Urinary bladder (tissue), 4 donors: ENCODE data around the gene ADGRL4. TPM values are rescaled to one million over a fixed set of nuclear protein-coding genes. Genes with fewer than 3 reads are reported as not detected.
"Not testable (repeated sequence)": the region's sequence is repeated elsewhere in the genome, so short reads cannot be mapped to it uniquely, and the experiment has no call there.

Experiments
- DNase-seq: peaks from one replicate; pipeline ENCODE4 v3.0.0-alpha.2; 2015; ENCODE audit errors: extremely low spot score
- H3K27ac ChIP-seq: one replicate; pipeline ENCODE4 v1.5.1; 2013; ENCODE audit warnings: low read depth, mild to moderate bottlenecking, moderate library complexity
- H3K36me3 ChIP-seq: one replicate; pipeline ENCODE4 v1.6.1; 2013; ENCODE audit warnings: mild to moderate bottlenecking, moderate library complexity; ENCODE audit not compliant: insufficient read depth
- H3K4me1 ChIP-seq: one replicate; pipeline ENCODE4 v1.6.1; 2013; ENCODE audit warnings: mild to moderate bottlenecking, moderate library complexity; ENCODE audit not compliant: insufficient read depth
- H3K4me3 ChIP-seq: one replicate; pipeline ENCODE4 v1.5.1; 2013; ENCODE audit warnings: low read depth, low read length
- WGBS: extraction: QIAGEN DNeasy Blood & Tissue Kit; methylation state at CpG from one replicate; pipeline ENCODE4 v1.1.7; 2013; 5-methylcytosine and 5-hydroxymethylcytosine counted together
- polyA plus RNA-seq: library from polyadenylated mRNA; stranded (reverse); fragments of 200-250 nt; gene quantifications from one replicate; pipeline ENCODE4 v1.2.3, GENCODE V29; 2013
- total RNA-seq: library from RNA; depleted of rRNA; stranded (reverse); fragments of >200 nt; gene quantifications from one replicate; pipeline ENCODE4 v1.2.3, GENCODE V29; 2014
- donor health status: healthy with polysubstance abuse.
- donor health status: healthy.

ADGRL4 gene
- total and polyA plus RNA-seq, 2 donors = 23.9 to 28.9 TPM

- Histone ChIP-seq H3K27ac (no peak overlapping the region), H3K4me3 (no peak overlapping the region), H3K36me3 (no peaks in the 10 kb centered on the region), H3K4me1 (no peaks in the 10 kb centered on the region)
- no peak for DNase-seq
- 75% methylated on average over 2 of the region's 2 CpGs for WGBS
Measured at GRCh38 chr1:78894811-78895210, 111.7 kb downstream of the ADGRL4 start.

GRCh38 chr1:78892260-78892840 is 114.2 kb downstream of the ADGRL4 start:
- Histone ChIP-seq H3K4me1 (no peaks in the 10 kb centered on the region), H3K36me3 (no peaks in the 10 kb centered on the region), H3K27ac (no peak overlapping the region), H3K4me3 (no peak overlapping the region)
- DNase-seq = no peak
- WGBS = 91% methylated on average over 3 of the region's 3 CpGs

- Histone ChIP-seq H3K4me1 (no peaks in the 10 kb centered on the region), H3K4me3 (no peak overlapping the region), H3K36me3 (no peaks in the 10 kb centered on the region), H3K27ac (no peak overlapping the region)
- DNase-seq = no peak
- 97% methylated on average over 2 of the region's 2 CpGs for WGBS
Measured at GRCh38 chr1:78887458-78887857, 119.1 kb downstream of the ADGRL4 start.

GRCh38 chr1:78884685-78885452 is 121.7 kb downstream of the ADGRL4 start:
- WGBS = 40% methylated on average over 6 of the region's 6 CpGs
- DNase-seq = no peak
- Histone ChIP-seq H3K36me3 (no peaks in the 10 kb centered on the region), H3K4me3 (no peak overlapping the region), H3K4me1 (no peaks in the 10 kb centered on the region), H3K27ac (no peak overlapping the region)

- no peak overlapping the region for H3K27ac ChIP-seq
- WGBS = 92% methylated on average over 5 of the region's 5 CpGs
- H3K4me1 ChIP-seq = no peaks in the 10 kb centered on the region
- no peaks in the 10 kb centered on the region for H3K36me3 ChIP-seq
- H3K4me3 ChIP-seq = no peak overlapping the region
- no peak for DNase-seq
Measured at GRCh38 chr1:78880223-78880622, 126.3 kb downstream of the ADGRL4 start.

DNA sequence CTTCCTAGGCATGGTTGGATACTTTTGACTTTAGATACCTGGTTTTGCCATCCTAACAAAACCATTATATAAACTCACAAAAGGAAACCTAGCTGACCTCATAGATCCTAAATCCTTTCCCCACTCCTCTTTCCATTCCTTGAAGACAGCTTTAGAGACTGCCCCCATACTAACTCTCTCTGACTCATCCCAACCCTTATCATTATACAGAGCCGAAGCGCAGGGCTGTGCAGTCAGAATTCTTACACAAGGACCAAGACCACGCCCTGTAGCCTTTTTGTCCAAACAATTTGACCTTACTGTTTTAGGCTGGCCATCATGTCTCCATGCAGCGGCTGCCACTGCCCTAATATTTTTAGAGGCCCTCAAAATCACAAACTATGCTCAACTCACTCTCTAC is 130.5 kb downstream of the ADGRL4 start:
- not testable (repeated sequence) for H3K4me1 ChIP-seq, H3K4me3 ChIP-seq, H3K36me3 ChIP-seq, DNase-seq, H3K27ac ChIP-seq
- WGBS = 89% methylated on average over 4 of the region's 4 CpGs

GRCh38 chr1:78872801-78873200 is 133.7 kb downstream of the ADGRL4 start:
- not testable (repeated sequence) for H3K36me3 ChIP-seq, H3K4me3 ChIP-seq, DNase-seq, H3K27ac ChIP-seq, H3K4me1 ChIP-seq
- 74% methylated on average over 4 of the region's 4 CpGs for WGBS

DNA sequence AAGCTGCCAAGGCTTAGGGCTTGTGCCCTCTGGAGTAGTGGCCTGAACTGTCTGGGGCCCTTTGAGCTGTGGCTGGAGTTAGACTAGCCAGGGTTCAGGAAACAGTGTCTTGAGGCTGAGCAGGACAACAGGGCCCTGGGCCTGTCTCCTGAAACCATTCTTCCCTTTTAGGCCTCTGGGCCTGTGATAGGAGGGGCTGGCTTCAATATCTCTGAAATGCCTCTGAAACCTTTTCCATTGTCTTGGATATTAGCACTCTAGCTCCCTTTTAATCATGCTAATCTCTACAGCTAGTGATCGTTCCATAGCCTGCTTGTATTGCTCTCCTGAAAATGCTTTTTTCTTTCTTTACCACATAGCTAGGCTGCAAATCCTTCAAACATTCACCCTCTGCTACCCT is 135.3 kb downstream of the ADGRL4 start:
- WGBS = 99% methylated on average over 1 of the region's 1 CpG
- Histone ChIP-seq H3K27ac (no peak overlapping the region), H3K4me3 (no peak overlapping the region), H3K4me1 (no peaks in the 10 kb centered on the region), H3K36me3 (no peaks in the 10 kb centered on the region)
- no peak for DNase-seq

DNA sequence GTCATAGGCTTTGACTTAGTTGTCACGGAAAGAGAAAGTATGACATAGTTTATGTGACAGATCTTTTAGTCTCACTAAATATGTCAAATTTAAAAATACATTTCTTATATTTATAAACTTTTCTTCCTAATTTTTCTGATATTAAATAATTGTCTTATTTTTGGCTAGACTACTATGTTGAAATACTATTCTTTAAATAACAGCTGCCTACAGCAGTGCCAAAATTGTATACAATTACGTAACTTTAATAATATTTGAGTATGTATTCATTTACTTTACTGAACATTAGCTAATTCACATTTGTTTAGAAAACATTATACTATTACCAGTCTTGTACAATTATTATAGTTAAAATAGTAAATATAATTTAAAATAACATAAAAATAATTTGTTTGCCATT is 137.4 kb downstream of the ADGRL4 start:
- no peaks in the 10 kb centered on the region for H3K36me3 ChIP-seq
- H3K4me3 ChIP-seq = no peak overlapping the region
- 66% methylated on average over 2 of the region's 2 CpGs for whole genome bisulfite sequencing
- no peaks in the 10 kb centered on the region for H3K4me1 ChIP-seq
- no peak overlapping the region for H3K27ac ChIP-seq
- no peak for DNase-seq

DNA sequence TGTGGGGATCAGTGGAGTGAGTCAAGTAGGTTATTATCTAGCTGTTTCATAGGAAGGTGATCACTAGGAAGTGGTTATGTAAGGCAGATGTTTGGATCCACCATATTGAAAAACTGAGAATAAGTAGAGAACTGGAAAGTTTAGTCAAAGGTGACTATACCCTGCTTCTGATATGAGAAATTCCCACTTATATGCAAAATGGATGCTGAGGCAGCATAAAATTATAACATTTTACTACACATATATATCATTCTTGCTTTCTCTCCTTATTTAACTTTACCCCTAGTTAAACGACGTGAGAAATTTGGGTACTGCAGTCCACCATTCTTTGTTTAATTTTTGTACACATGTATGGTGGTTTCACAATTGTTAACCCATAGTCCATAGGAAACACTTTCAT is 142.4 kb downstream of the ADGRL4 start:
- H3K4me1 ChIP-seq = no peaks in the 10 kb centered on the region
- H3K4me3 ChIP-seq = no peak overlapping the region
- H3K36me3 ChIP-seq = no peaks in the 10 kb centered on the region
- WGBS = 96% methylated on average over 2 of the region's 2 CpGs
- no peak overlapping the region for H3K27ac ChIP-seq
- DNase-seq = no peak

GRCh38 chr1:78856096-78856495 is 150.4 kb downstream of the ADGRL4 start:
- no peak for DNase-seq
- 76% methylated on average over 2 of the region's 2 CpGs for WGBS
- Histone ChIP-seq H3K36me3 (no peaks in the 10 kb centered on the region), H3K4me1 (no peaks in the 10 kb centered on the region), H3K27ac (no peak overlapping the region), H3K4me3 (no peak overlapping the region)

GRCh38 chr1:78855258-78855657 is 151.3 kb downstream of the ADGRL4 start:
- no peak for DNase-seq
- no peaks in the 10 kb centered on the region for H3K36me3 ChIP-seq

DNA sequence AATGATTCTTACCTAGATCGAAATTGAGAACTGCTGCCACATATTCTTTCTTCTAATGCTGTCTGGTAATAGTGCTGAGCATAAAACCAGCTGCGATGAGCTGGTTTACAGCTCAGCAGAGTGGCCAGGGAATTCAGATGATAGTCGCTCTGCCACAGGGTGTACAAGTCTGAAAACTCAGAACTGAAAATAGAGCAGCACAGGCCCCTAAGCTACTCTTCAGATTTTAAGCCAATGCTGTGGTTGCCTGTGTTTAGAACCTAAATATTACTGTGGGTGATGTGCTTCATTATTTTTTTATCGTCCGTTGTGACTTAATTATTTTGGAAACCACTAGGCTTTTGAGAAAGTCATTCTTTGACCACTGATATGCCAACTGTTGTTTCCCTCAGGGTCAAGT is 152.0 kb downstream of the ADGRL4 start:
- DNase-seq = no peak
- Histone ChIP-seq H3K27ac (no peak overlapping the region), H3K4me3 (no peak overlapping the region), H3K4me1 (no peaks in the 10 kb centered on the region), H3K36me3 (no peaks in the 10 kb centered on the region)
- whole genome bisulfite sequencing = 91% methylated on average over 5 of the region's 5 CpGs

More at GRCh38 chr1:78855258-78855657, 151.3 kb downstream of the ADGRL4 start:
- Histone ChIP-seq H3K27ac (no peak overlapping the region), H3K4me1 (no peaks in the 10 kb centered on the region), H3K4me3 (no peak overlapping the region)

GRCh38 chr1:78843546-78843945 is 163.0 kb downstream of the ADGRL4 start:
- 41% methylated on average over 4 of the region's 4 CpGs for WGBS

More at GRCh38 chr1:78843546-78843945, 163.0 kb downstream of the ADGRL4 start:
- Histone ChIP-seq H3K36me3 (no peaks in the 10 kb centered on the region), H3K4me3 (no peak overlapping the region), H3K4me1 (no peaks in the 10 kb centered on the region), H3K27ac (no peak overlapping the region)
- no peak for DNase-seq
